Measurements from ENCODE around the gene FN3KRP.

The FN3KRP gene

GRCh38 chr17:82703935-82704865 is 12.3 kb upstream of the FN3KRP start:
- no peak for DNase-seq (ENCODE audit: low read depth, low spot score)
- no peak overlapping the region for H3K27ac ChIP-seq

GRCh38 chr17:82704886-82705285 is 11.6 kb upstream of the FN3KRP start:
- H3K27ac ChIP-seq: no peak overlapping the region
- DNase-seq (ENCODE audit: low read depth, low spot score): no peak

GRCh38 chr17:82705756-82706155 is 10.8 kb upstream of the FN3KRP start:
- no peak for DNase-seq (ENCODE audit: low read depth, low spot score)
- no peak overlapping the region for H3K27ac ChIP-seq

GRCh38 chr17:82709024-82709675 is 7.4 kb upstream of the FN3KRP start:
- no peak for DNase-seq (ENCODE audit: low read depth, low spot score)
- H3K27ac ChIP-seq: no peak overlapping the region

GRCh38 chr17:82709676-82710498 is 6.6 kb upstream of the FN3KRP start:
- H3K27ac ChIP-seq: no peak overlapping the region
- DNase-seq (ENCODE audit: low read depth, low spot score): no peak

GRCh38 chr17:82710499-82711232 is 5.8 kb upstream of the FN3KRP start:
- DNase-seq (ENCODE audit: low read depth, low spot score): no peak
- H3K27ac ChIP-seq: no peak overlapping the region

- no peak for DNase-seq (ENCODE audit: low read depth, low spot score)
Measured at GRCh38 chr17:82713071-82713723, 3.3 kb upstream of the FN3KRP start.

GRCh38 chr17:82718986-82719685 is 2.6 kb downstream of the FN3KRP start:
- no peak overlapping the region for H3K27ac ChIP-seq
- no peak for DNase-seq (ENCODE audit: low read depth, low spot score)

More at GRCh38 chr17:82713071-82713723, 3.3 kb upstream of the FN3KRP start:
- no peak overlapping the region for H3K27ac ChIP-seq

- no peak overlapping the region for H3K27ac ChIP-seq
- DNase-seq (ENCODE audit: low read depth, low spot score): no peak
Measured at GRCh38 chr17:82720204-82720603, 3.7 kb downstream of the FN3KRP start.

- no peak overlapping the region for H3K27ac ChIP-seq
- DNase-seq (ENCODE audit: low read depth, low spot score): no peak
Measured at GRCh38 chr17:82722341-82723013, 6.0 kb downstream of the FN3KRP start.

- H3K27ac ChIP-seq: no peak overlapping the region
- no peak for DNase-seq (ENCODE audit: low read depth, low spot score)
Measured at GRCh38 chr17:82723169-82723807, 6.8 kb downstream of the FN3KRP start.

GRCh38 chr17:82726427-82726826 is 9.9 kb downstream of the FN3KRP start:
- DNase-seq (ENCODE audit: low read depth, low spot score): no peak
- no peak overlapping the region for H3K27ac ChIP-seq

GRCh38 chr17:82729479-82730260 is 13.2 kb downstream of the FN3KRP start:
- no peak for DNase-seq (ENCODE audit: low read depth, low spot score)
- no peak overlapping the region for H3K27ac ChIP-seq

GRCh38 chr17:82732118-82732743 is 15.7 kb downstream of the FN3KRP start:
- H3K27ac ChIP-seq: no peak overlapping the region

GRCh38 chr17:82734987-82735866 is 18.7 kb downstream of the FN3KRP start, which contains the start of gene FN3K:
Gene FN3K (plus strand): TSS chr17:82735615. CDS start chr17:82735637, 22 bp downstream.
- no peak for DNase-seq (ENCODE audit: low read depth, low spot score)

More at GRCh38 chr17:82732118-82732743, 15.7 kb downstream of the FN3KRP start:
- no peak for DNase-seq (ENCODE audit: low read depth, low spot score)

More at GRCh38 chr17:82734987-82735866, 18.7 kb downstream of the FN3KRP start, which contains the start of gene FN3K:
- no peak within 1 kb of the TSS for H3K27ac ChIP-seq
